Measurements from ENCODE around the gene MGP.

The MGP gene

DNA sequence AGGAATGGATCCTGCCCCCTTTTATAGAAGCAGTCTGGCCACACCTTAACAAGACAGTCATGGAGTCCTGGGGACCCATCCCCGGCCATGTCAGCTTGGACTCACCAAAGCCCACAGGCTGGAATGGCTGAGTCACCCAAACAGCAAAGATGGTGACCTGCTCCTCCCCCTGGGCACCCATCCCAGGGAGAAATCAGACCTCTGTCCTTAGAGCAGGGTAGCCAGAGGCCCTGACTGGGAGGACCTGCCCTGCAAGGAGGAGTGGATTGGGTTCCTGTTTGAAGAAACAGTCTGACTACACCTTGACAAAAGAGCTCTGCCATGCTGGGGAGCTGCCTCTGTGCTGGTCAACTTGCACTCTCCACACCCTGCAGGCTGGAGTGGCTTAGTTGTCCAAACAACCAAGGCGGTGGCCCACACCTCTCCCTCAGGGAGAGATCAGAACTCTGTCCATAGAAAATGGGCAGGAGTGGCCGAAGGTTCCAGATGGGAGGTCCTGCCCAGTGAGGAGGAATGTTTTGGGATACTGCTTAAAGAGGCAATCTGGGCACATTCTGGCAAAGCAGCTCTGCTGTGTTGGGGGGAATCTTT lies 16.6 kb downstream of the MGP start:
- no peak for FAIRE-seq
- DNase-seq (ENCODE audit: insufficient read length, low spot score) = no peak

GRCh38 chr12:14860490-14860889 lies 25.2 kb downstream of the MGP start:
- FAIRE-seq = no peak
- DNase-seq (ENCODE audit: insufficient read length, low spot score) = no peak

DNA sequence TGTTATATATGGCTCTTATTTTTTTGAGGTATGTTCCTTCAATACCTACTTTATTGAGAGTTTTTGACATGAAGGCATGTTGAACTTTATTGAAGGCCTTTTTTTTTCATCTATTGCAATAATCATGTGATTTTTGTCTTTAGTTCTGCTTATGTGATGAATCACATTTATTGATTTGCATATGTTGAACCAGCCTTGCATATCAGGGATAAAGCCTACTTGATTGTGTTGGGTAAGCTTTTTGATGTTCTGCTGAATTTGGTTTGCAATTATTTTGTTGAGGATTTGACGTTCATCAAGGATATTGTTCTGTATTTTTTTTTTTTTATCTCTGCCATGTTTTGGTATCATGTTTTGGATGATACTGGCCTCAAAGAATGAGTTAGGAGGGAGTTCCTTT lies 27.1 kb downstream of the MGP start:
- DNase-seq (ENCODE audit: insufficient read length, low spot score) = no peak
- no peak for FAIRE-seq

- FAIRE-seq (no peak), DNase-seq (ENCODE audit: insufficient read length, low spot score) (no peak)
These were observed 31.0 kb downstream of the MGP start for GRCh38 chr12:14854586-14855183.

GRCh38 chr12:14853961-14854360 lies 31.7 kb downstream of the MGP start:
- no peak for FAIRE-seq
- DNase-seq (ENCODE audit: insufficient read length, low spot score) = no peak

DNA sequence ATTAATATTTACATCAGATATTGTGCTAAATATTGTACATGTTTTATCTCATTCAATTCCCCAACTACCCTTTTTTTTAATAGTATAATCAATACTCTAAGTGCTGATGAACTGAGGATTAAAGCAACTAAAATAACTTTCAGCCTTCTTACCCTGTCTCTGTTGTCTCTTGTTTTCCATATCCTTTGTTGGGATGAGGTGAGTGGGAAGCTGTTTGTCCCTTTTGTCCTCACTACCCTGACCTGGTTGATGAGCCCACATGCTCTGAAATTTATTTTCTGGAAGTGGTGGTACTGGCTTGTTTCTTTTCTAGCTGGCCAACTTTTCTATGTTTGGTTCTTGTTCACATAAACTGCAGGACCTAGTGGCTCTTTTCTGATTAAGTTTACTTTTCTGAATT lies 32.8 kb downstream of the MGP start:
- FAIRE-seq = no peak
- no peak for DNase-seq (ENCODE audit: insufficient read length, low spot score)

DNA sequence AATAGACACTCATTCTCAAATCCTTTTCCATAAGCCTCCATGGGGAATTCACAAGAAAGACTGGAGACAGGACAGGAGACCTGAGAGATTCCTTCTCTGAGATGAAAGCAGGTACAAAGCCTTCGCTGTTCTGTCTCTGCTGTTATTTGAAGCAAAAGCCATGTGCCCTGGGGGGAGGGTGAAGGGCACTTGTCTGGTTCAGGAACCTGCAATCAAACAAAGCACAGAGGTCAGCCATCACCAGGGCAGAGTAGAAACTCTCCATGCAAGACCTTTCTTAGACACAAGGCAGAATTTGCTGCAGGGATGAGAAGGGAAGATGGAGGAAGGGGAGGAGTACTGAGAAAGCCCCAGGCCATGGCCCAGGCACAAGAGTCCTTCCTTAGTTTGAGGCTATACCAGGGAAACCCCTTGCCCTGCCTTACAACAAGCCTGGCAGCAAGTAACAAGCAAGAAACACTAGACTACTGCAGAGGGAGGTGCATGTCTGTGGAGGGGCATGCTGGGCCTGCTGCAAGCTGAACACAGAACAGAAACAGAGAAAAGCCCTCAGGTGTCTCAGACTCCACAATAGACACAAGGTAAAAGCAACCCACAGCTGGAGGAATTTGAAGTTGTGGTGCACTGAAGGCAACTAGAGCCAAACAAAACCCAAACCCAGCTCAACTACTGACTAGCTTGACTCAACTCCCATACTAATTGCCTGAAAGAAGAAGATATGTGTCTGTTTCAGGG lies 34.6 kb downstream of the MGP start:
- no peak for FAIRE-seq
- no peak for DNase-seq (ENCODE audit: insufficient read length, low spot score)

DNA sequence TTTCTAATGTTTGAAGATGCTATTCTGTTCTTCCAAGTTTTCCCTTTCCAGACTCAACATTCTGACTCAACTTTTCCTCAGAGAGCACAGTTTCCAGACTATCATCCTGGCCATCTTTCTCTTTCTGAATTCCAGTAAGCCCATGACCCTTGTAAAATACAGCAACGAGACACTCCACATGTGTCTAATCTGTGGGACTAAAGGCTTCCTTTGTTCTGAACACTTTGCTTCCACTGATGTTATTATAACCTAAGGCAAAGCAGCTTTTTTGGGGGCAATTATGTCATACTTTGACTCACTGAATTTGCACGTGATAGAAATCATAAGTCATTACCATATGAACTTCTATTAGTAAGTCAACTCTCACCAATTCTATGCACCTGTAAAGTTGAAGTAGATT lies 36.0 kb downstream of the MGP start:
- DNase-seq (ENCODE audit: insufficient read length, low spot score) (no peak), FAIRE-seq (no peak)

GRCh38 chr12:14846876-14847580 lies 38.6 kb downstream of the MGP start:
- DNase-seq (ENCODE audit: insufficient read length, low spot score) (no peak), FAIRE-seq (no peak)

DNA sequence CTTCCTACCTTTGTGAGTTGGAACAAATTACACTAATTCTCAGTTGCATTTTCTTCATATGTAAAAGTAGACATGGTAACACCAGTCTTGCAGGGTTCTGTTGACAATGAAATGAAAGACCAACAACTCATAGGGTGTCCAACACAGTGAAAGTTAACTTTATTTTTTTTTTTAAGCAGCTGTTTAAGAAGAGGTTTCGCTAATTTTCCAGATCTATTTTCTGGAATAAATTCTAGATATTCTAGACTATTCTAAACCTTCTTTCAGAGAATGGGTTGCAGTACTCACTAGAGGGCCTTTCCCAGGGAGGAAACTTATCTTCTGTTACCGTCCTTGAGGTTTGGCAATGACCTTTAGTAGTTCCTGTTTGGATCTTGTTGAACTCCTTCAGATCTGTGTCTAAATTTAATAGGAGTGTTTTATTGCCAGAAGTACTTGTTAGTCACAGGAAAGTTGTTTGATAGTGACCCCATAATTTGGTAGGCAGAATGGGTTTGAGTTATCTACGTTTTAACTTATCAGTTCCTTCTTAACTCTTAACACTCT lies 39.5 kb downstream of the MGP start:
- no peak for DNase-seq (ENCODE audit: insufficient read length, low spot score)

GRCh38 chr12:14845350-14845750 lies 40.3 kb downstream of the MGP start:
- no peak for FAIRE-seq
- DNase-seq (ENCODE audit: insufficient read length, low spot score) = no peak

More for the DNA sequence above, 39.5 kb downstream of the MGP start:
- FAIRE-seq = no peak

- DNase-seq (ENCODE audit: insufficient read length, low spot score) (no peak), FAIRE-seq (no peak)
These were observed 41.3 kb downstream of the MGP start for GRCh38 chr12:14844401-14844800.

DNA sequence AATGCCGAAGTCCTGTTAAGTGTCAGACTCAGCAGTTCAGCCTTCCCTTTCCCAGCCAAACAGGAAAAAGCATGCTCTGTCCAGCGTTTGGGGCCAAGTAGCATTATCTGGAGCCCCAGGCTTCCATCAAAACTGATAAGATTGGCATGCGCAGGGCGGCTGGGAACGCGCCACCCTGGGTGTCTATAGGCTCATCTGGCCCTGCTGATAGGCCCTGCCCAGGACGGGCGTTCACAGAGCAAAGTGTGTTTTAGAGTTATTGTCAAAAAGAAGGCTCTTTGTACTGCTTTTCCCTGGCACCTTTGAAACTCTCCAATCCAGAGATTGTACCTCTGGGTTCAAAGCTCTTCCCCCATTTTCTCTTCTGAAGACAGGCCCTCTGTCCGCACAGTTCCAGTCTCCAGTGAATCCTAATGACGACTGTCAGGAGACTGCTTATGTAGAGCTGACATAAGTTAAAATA lies 42.2 kb downstream of the MGP start, which contains the start of gene ART4:
ART4 (minus strand) TSS at position 102 of the 463 bp plus-strand sequence. CDS start 413 bp downstream, outside the sequence.
- DNase-seq (ENCODE audit: insufficient read length, low spot score) = no peak
- FAIRE-seq = no peak

- FAIRE-seq = no peak
- no peak for DNase-seq (ENCODE audit: insufficient read length, low spot score)
These were observed 43.3 kb downstream of the MGP start for GRCh38 chr12:14842315-14842714.

- peak; percentile 54 for FAIRE-seq
- DNase-seq (ENCODE audit: insufficient read length, low spot score) = peak; percentile 20
These were observed 43.9 kb downstream of the MGP start for GRCh38 chr12:14841761-14842160.

GRCh38 chr12:14840616-14841015 lies 45.0 kb downstream of the MGP start:
- DNase-seq (ENCODE audit: insufficient read length, low spot score) (no peak), FAIRE-seq (no peak)

DNA sequence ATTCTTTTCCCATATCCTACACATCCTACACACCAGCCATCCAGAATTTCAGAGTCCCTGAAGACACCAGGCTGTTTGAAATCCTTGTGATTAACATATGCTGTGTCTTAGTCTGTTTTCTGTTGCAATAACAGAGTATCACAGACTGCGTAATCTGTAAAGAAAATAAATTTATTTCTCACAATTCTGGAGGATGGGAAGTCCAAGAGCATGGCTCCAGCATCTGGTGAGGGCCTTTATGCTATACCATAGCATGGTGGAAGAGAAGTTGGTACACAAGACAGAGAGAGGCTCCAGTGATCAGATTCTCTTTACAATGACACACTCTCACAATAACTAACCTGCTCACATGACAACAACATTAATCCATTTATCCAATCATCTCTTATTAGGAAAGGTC lies 46.4 kb downstream of the MGP start:
- no peak for DNase-seq (ENCODE audit: insufficient read length, low spot score)
- FAIRE-seq = no peak

- peak; percentile 21 for DNase-seq (ENCODE audit: insufficient read length, low spot score)
- no peak for FAIRE-seq
These were observed 49.1 kb downstream of the MGP start for GRCh38 chr12:14836336-14837210.

GRCh38 chr12:14834509-14834908 lies 51.1 kb downstream of the MGP start:
- DNase-seq (ENCODE audit: insufficient read length, low spot score) (no peak), FAIRE-seq (no peak)

GRCh38 chr12:14833952-14834351 lies 51.7 kb downstream of the MGP start:
- DNase-seq (ENCODE audit: insufficient read length, low spot score) (no peak), FAIRE-seq (no peak)
